A673 (cell line): ENCODE results near the gene CYP4F8. TPM values are rescaled to one million over a fixed set of nuclear protein-coding genes. Genes with fewer than 3 reads are reported as not detected.

Source experiments
- BruUV-seq: library from RNA; stranded (reverse); fragments of 400-500 nt; replicated peaks from 2 replicates; lab custom pipeline; 2021; lab: Mats Ljungman, UMichigan
- CTCF ChIA-PET: fragments of 300-600 bp; sonication (Branson Sonifier 250); formaldehyde crosslinking; loops from one replicate; lab custom pipeline; 2022; ENCODE audit warnings: antibody characterized with exemption; lab: Charles Lee
- POLR2A ChIA-PET: fragments of 300-600 bp; sonication (Branson Sonifier 250); formaldehyde crosslinking; loops from one replicate; lab custom pipeline; 2022; ENCODE audit warnings: antibody characterized with exemption; ENCODE audit not compliant: low non-redundant PET; lab: Charles Lee
- DNase-seq: peaks from one replicate; pipeline ENCODE4 v3.0.0-alpha.2; 2015; ENCODE audit warnings: low spot score
- H3K27ac ChIP-seq: fragments of 200-600 bp; sonication (generic); 2 replicates; pipeline ENCODE4 v1.5.1; 2016; ENCODE audit warnings: mixed run types, low read depth, mild to moderate bottlenecking, mixed read lengths, antibody characterized with exemption, low read length; ENCODE audit not compliant: poor library complexity, severe bottlenecking
- H3K27me3 ChIP-seq: fragments of 200-600 bp; sonication (generic); replicated peaks from 2 replicates; pipeline ENCODE4 v1.6.1; 2017; ENCODE audit warnings: mixed run types, low read depth, mild to moderate bottlenecking, mixed read lengths, antibody characterized with exemption, low read length; ENCODE audit not compliant: insufficient read depth, poor library complexity
- H3K36me3 ChIP-seq: fragments of 200-600 bp; sonication (generic); 2 replicates; pipeline ENCODE4 v1.6.1; 2016; ENCODE audit warnings: mixed run types, mild to moderate bottlenecking, mixed read lengths, antibody characterized with exemption, low read length; ENCODE audit not compliant: insufficient read depth, poor library complexity, severe bottlenecking
- H3K4me1 ChIP-seq: fragments of 200-600 bp; sonication (generic); 2 replicates; pipeline ENCODE4 v1.6.1; 2017; ENCODE audit warnings: mixed run types, mild to moderate bottlenecking, mixed read lengths, antibody characterized with exemption, low read length; ENCODE audit not compliant: insufficient read depth, poor library complexity, severe bottlenecking
- H3K4me3 ChIP-seq: fragments of 200-600 bp; sonication (generic); 2 replicates; pipeline ENCODE4 v1.5.1; 2016; ENCODE audit warnings: low read depth, mixed run types, mild to moderate bottlenecking, mixed read lengths, low read length; ENCODE audit not compliant: poor library complexity, severe bottlenecking
- H3K9me3 ChIP-seq: fragments of 200-600 bp; sonication (generic); 2 replicates; pipeline ENCODE4 v1.6.1; 2016; ENCODE audit warnings: mixed run types, low read depth, mild to moderate bottlenecking, mixed read lengths, antibody characterized with exemption, low read length; ENCODE audit not compliant: poor library complexity, severe bottlenecking
- CTCF ChIP-seq: fragments of 300-800, 200-600 bp; sonication (generic); conservative IDR thresholded peaks from 2 replicates; pipeline ENCODE4 v1.5.1; 2017; ENCODE audit warnings: low read depth, mild to moderate bottlenecking, antibody characterized with exemption, low read length, moderate library complexity, mixed read lengths
- EZH2 ChIP-seq: fragments of 200-600 bp; sonication (generic); IDR thresholded peaks from 2 replicates; pipeline ENCODE4 v1.6.1; 2017; ENCODE audit warnings: borderline replicate concordance, low read depth, mild to moderate bottlenecking, mixed read lengths, antibody characterized with exemption, low read length; ENCODE audit not compliant: poor library complexity, severe bottlenecking
- intact Hi-C: fragments of 100-400 bp; cut with micrococcal nuclease; formaldehyde crosslinking; loops from one replicate; pipeline ENCODE4 v1.10.0; 2022; ENCODE audit not compliant: unreplicated experiment
- total RNA-seq: library from RNA; stranded (reverse); gene quantifications from 2 replicates; pipeline ENCODE4 v1.2.3, GENCODE V29; 2021

CYP4F8 gene
- total RNA-seq, 1 experiment from 2014 or later, result not detected

- CTCF ChIA-PET, result no interaction called here
- BruUV-seq, result no TSS peak
- Histone ChIP-seq H3K36me3 (no peaks in the 10 kb centered on the region), H3K27me3 (peaks cover 8% of the 10 kb centered on the region), H3K27ac (no peak overlapping the region), H3K9me3 (no peaks in the 10 kb centered on the region), H3K4me3 (no peak overlapping the region), H3K4me1 (no peaks in the 10 kb centered on the region)
- intact Hi-C loops, result loop anchor here (5.0 kb wide), 1 partner anchor 234 kb away; no protein-coding TSS in a partner anchor
- TF ChIP-seq EZH2, result no peak
- TF ChIP-seq CTCF, result no peak
- DNase-seq, result no peak
- POLR2A ChIA-PET, result no interaction called here
Observed at GRCh38 chr19:15633082-15633835, 18.2 kb downstream of the CYP4F8 start.

GRCh38 chr19:15634105-15634504 lies 19.1 kb downstream of the CYP4F8 start:
- ChIA-PET POLR2A (no interaction called here), CTCF (no interaction called here)
- intact Hi-C loops, result loop anchor here (5.0 kb wide), 1 partner anchor 233 kb away; no protein-coding TSS in a partner anchor
- no peak for DNase-seq
- Histone ChIP-seq H3K27ac (no peak overlapping the region), H3K4me1 (no peaks in the 10 kb centered on the region), H3K9me3 (no peaks in the 10 kb centered on the region), H3K27me3 (peaks cover 8% of the 10 kb centered on the region), H3K36me3 (no peaks in the 10 kb centered on the region), H3K4me3 (no peak overlapping the region)
- BruUV-seq, result no TSS peak
- TF ChIP-seq EZH2 (no peak), CTCF (no peak)

GRCh38 chr19:15635016-15635805 lies 20.2 kb downstream of the CYP4F8 start:
- DNase-seq, result no peak
- H3K36me3 ChIP-seq, result no peaks in the 10 kb centered on the region
- intact Hi-C loops, result no loop called here
- H3K4me1 ChIP-seq, result no peaks in the 10 kb centered on the region
- TF ChIP-seq CTCF, result no peak
- no peak for TF ChIP-seq EZH2
- ChIA-PET POLR2A (no interaction called here), CTCF (no interaction called here)
- no TSS peak for BruUV-seq
- no peak overlapping the region for H3K27ac ChIP-seq
- H3K27me3 ChIP-seq, result peaks cover 8% of the 10 kb centered on the region
- no peak overlapping the region for H3K4me3 ChIP-seq
- H3K9me3 ChIP-seq, result no peaks in the 10 kb centered on the region
